ENCODE results near the gene CSTB.

- TF ChIP-seq CTCF (IDR thresholded peaks at IDR 0.05) (no peak), POLR2A (IDR thresholded peaks at IDR 0.05) (no peak)
Observed at GRCh38 chr21:43799301-43799840, 23.3 kb upstream of the CSTB start.
